Measurements from ENCODE around the gene SPATA46.

GRCh38 chr1:162398999-162399580 is 22.4 kb upstream of the SPATA46 start:
- TF ChIP-seq HDAC6 (IDR thresholded peaks at IDR 0.05; ENCODE audit: low read depth, low read length) (no peak), CTCF (IDR thresholded peaks at IDR 0.05; ENCODE audit: control extremely low read depth in 1 of 3, insufficient read depth in 1 of 3, low read depth in 1 of 3, low read length in 3 of 3) (no peak), YY1 (IDR thresholded peaks at IDR 0.05; ENCODE audit: low read depth, low read length) (no peak), CREB1 (IDR thresholded peaks at IDR 0.05) (no peak), POLR2AphosphoS5 (IDR thresholded peaks at IDR 0.05; ENCODE audit: low read depth, low read length) (no peak), GTF2F1 (IDR thresholded peaks at IDR 0.05; ENCODE audit: borderline replicate concordance, low read depth, low read length) (no peak), ATF3 (IDR thresholded peaks at IDR 0.05; ENCODE audit: insufficient read depth, low read depth, low read length) (no peak), EP300 (IDR thresholded peaks at IDR 0.05; ENCODE audit: borderline replicate concordance in 1 of 2, low read depth in 2 of 2, low read length in 2 of 2) (no peak), RAD21 (IDR thresholded peaks at IDR 0.05 in 1 of 2, conservative IDR thresholded peaks at IDR 0.05 in 1 of 2; ENCODE audit: low read depth in 2 of 2, low read length in 2 of 2) (no peak), FOSL1 (IDR thresholded peaks at IDR 0.05; ENCODE audit: insufficient read depth, low read depth, low read length) (no peak)
